HCT116 (cell line): ENCODE results near the gene CDK14. TPM values are rescaled to one million over a fixed set of nuclear protein-coding genes. Genes with fewer than 3 reads are reported as not detected.

Experiments used
- ATAC-seq: fragments of 200-7000 bp; cut with Tn5 transposase; 2 replicates; pipeline ENCODE4 v1.9.1; 2020; ENCODE audit warnings: mild to moderate bottlenecking, moderate library complexity
- BruUV-seq: library from RNA; stranded (reverse); fragments of 400-500 nt; replicated peaks from 2 replicates; lab custom pipeline; 2021; lab: Mats Ljungman, UMichigan
- CTCF ChIA-PET: fragments of 300-600 bp; sonication (Branson Sonifier 250); formaldehyde crosslinking; loops from one replicate; lab custom pipeline; 2021; ENCODE audit warnings: antibody characterized with exemption; lab: Charles Lee
- POLR2A ChIA-PET: fragments of 300-600, 350-600 bp; sonication (Branson Sonifier 250); formaldehyde crosslinking; loops from one replicate; lab custom pipeline; 2021; ENCODE audit warnings: antibody characterized with exemption; lab: Charles Lee
- RAD21 ChIA-PET, 2 experiments: fragments of 300-600 bp; sonication (Branson Sonifier 250); formaldehyde crosslinking; loops; one replicate each; lab custom pipeline; 2023; ENCODE audit warnings: low total read pairs in 2 of 2; ENCODE audit not compliant: uncharacterized antibody in 2 of 2, unreplicated experiment in 2 of 2, low non-redundant PET in 1 of 2; lab: Charles Lee
- DNase-seq: peaks from one replicate; pipeline ENCODE4 v3.0.0-alpha.2; 2010; ENCODE audit warnings: low read depth, low spot score
- H2AFZ ChIP-seq: fragments of 200-600 bp; shearing (Covaris generic), sonication (generic); 2 replicates; pipeline ENCODE4 v1.6.1; 2017; ENCODE audit warnings: low read depth, mixed run types, mixed read lengths, antibody characterized with exemption, low read length; ENCODE audit not compliant: poor library complexity, severe bottlenecking
- H3K27ac ChIP-seq: 2 replicates; pipeline ENCODE4 v1.5.1; 2012; ENCODE audit warnings: low read depth, low read length
- H3K27me3 ChIP-seq: fragments of 200-600 bp; sonication (generic); 2 replicates; pipeline ENCODE4 v1.6.1; 2016; ENCODE audit warnings: mixed run types, low read length, mixed read lengths; ENCODE audit not compliant: insufficient read depth
- H3K36me3 ChIP-seq, 2 experiments: fragments of 200-500 bp in 1 of 2; fragments of 200-600 bp in 1 of 2; sonication (Bioruptor generic) in 1 of 2; sonication (generic) in 1 of 2; 2 replicates each; pipeline versions ENCODE4 v1.5.1 to v1.6.1; 2014 to 2016; ENCODE audit warnings: low read length in 2 of 2, inconsistent platforms in 1 of 2, mixed read lengths in 1 of 2, mixed run types in 1 of 2; ENCODE audit not compliant: insufficient read depth in 2 of 2, control insufficient read depth in 1 of 2
- H3K4me1 ChIP-seq, 2 experiments: fragments of 200-600 bp in 1 of 2; sonication (generic) in 1 of 2; 2 replicates each; pipeline versions ENCODE4 v1.5.1 to v1.6.1; 2012 to 2017; ENCODE audit warnings: low read length in 2 of 2, inconsistent platforms in 1 of 2, mild to moderate bottlenecking in 1 of 2, mixed read lengths in 1 of 2, mixed run types in 1 of 2, moderate library complexity in 1 of 2; ENCODE audit not compliant: insufficient read depth in 2 of 2, control insufficient read depth in 1 of 2
- H3K4me2 ChIP-seq: fragments of 200-600 bp; sonication (generic); 2 replicates; pipeline ENCODE4 v1.6.1; 2017; ENCODE audit warnings: mixed run types, low read length, mixed read lengths
- H3K4me3 ChIP-seq, 2 experiments: fragments of 200-600 bp in 1 of 2; sonication (generic) in 1 of 2; replicated peaks in 1 of 2; 2 replicates each; pipeline ENCODE4 v1.5.1; 2011 to 2016; ENCODE audit warnings: low read length in 2 of 2, control low read depth in 1 of 2, low read depth in 1 of 2, mild to moderate bottlenecking in 1 of 2, mixed read lengths in 1 of 2, mixed run types in 1 of 2
- H3K79me2 ChIP-seq: fragments of 200-600 bp; sonication (generic); 2 replicates; pipeline ENCODE4 v1.6.1; 2017; ENCODE audit warnings: mild to moderate bottlenecking, mixed run types, low read length, moderate library complexity, mixed read lengths; ENCODE audit not compliant: insufficient read depth
- H3K9ac ChIP-seq: fragments of 200-600 bp; sonication (generic); 2 replicates; pipeline ENCODE4 v1.6.1; 2016; ENCODE audit warnings: low read length, mixed read lengths
- H3K9me2 ChIP-seq: fragments of 200-600 bp; sonication (generic), shearing (Covaris generic); 2 replicates; pipeline ENCODE4 v1.6.1; 2017; ENCODE audit warnings: mixed run types, mild to moderate bottlenecking, moderate library complexity; ENCODE audit not compliant: insufficient read depth
- H3K9me3 ChIP-seq, 2 experiments: fragments of 200-500 bp in 1 of 2; fragments of 200-600 bp in 1 of 2; sonication (Bioruptor generic) in 1 of 2; sonication (generic) in 1 of 2; 2 replicates each; pipeline ENCODE4 v1.6.1; 2014 to 2017; ENCODE audit warnings: low read length in 2 of 2, mixed read lengths in 2 of 2, inconsistent platforms in 1 of 2, low read depth in 1 of 2, mild to moderate bottlenecking in 1 of 2, mixed run types in 1 of 2, moderate library complexity in 1 of 2; ENCODE audit not compliant: control insufficient read depth in 1 of 2, insufficient read depth in 1 of 2
- H4K20me1 ChIP-seq: fragments of 200-600 bp; sonication (generic), shearing (Covaris generic); 2 replicates; pipeline ENCODE4 v1.6.1; 2017; ENCODE audit warnings: mixed run types, mild to moderate bottlenecking, moderate library complexity; ENCODE audit not compliant: insufficient read depth
- CBX3 ChIP-seq: IDR thresholded peaks from 2 replicates; pipeline ENCODE4 v1.6.1; 2012; ENCODE audit warnings: low read depth
- CEBPB ChIP-seq: IDR thresholded peaks from 2 replicates; pipeline ENCODE4 v1.6.1; 2012; ENCODE audit warnings: low read depth
- ELF1 ChIP-seq: IDR thresholded peaks from 2 replicates; pipeline ENCODE4 v1.6.1; 2012; ENCODE audit warnings: low read depth, borderline replicate concordance
- EZH2 ChIP-seq: fragments of 200-600 bp; sonication (generic); IDR thresholded peaks from 2 replicates; pipeline ENCODE4 v1.6.1; 2017; ENCODE audit warnings: antibody characterized with exemption, mixed run types
- EZH2phosphoT487 ChIP-seq: fragments of 200-600 bp; IDR thresholded peaks from 2 replicates; pipeline ENCODE4 v1.6.1; 2018; ENCODE audit warnings: antibody characterized with exemption, borderline replicate concordance
- FOSL1 ChIP-seq: IDR thresholded peaks from 2 replicates; pipeline ENCODE4 v1.6.1; 2012; ENCODE audit warnings: low read depth
- JUND ChIP-seq: IDR thresholded peaks from 2 replicates; pipeline ENCODE4 v1.6.1; 2012
- POLR2AphosphoS5 ChIP-seq: IDR thresholded peaks from 2 replicates; pipeline ENCODE4 v1.6.1; 2011; ENCODE audit warnings: mild to moderate bottlenecking, low read depth, low read length, moderate library complexity
- RAD21 ChIP-seq: IDR thresholded peaks from 2 replicates; pipeline ENCODE4 v1.6.1; 2012; ENCODE audit warnings: low read depth, mild to moderate bottlenecking
- SP1 ChIP-seq: IDR thresholded peaks from 2 replicates; pipeline ENCODE4 v1.6.1; 2012; ENCODE audit warnings: low read depth
- TCF7L2 ChIP-seq: IDR thresholded peaks from 2 replicates; pipeline ENCODE4 v1.7.0; 2011; ENCODE audit warnings: borderline replicate concordance, inconsistent platforms; ENCODE audit not compliant: insufficient read depth, insufficient read length; ENCODE audit errors: extremely low read depth
- YY1 ChIP-seq: IDR thresholded peaks from 2 replicates; pipeline ENCODE4 v1.6.1; 2011; ENCODE audit warnings: low read length, low read depth, moderate library complexity, mild to moderate bottlenecking; ENCODE audit not compliant: insufficient replicate concordance; ENCODE audit errors: extremely low read depth
- ZFX ChIP-seq: fragments of 450-650 bp; IDR thresholded peaks from 2 replicates; pipeline ENCODE4 v1.6.1; 2017
- ZNF274 ChIP-seq: fragments of 200-500 bp; sonication (Bioruptor generic); IDR thresholded peaks from 2 replicates; pipeline ENCODE4 v1.6.1; 2014; ENCODE audit warnings: mild to moderate bottlenecking, low read depth, low read length, inconsistent platforms
- intact Hi-C: fragments of 100-400 bp; cut with micrococcal nuclease; formaldehyde crosslinking; loops from 2 replicates; pipeline ENCODE4 v1.10.0; 2022
- total RNA-seq: library from RNA; stranded (reverse); gene quantifications from one replicate; pipeline ENCODE4 v1.2.1, GENCODE V29; 2021; ENCODE audit not compliant: unreplicated experiment
- TF ChIP-seq, protein P1 (sequence below): IDR thresholded peaks from 2 replicates; pipeline ENCODE4 v1.6.1; 2012
- TF ChIP-seq, protein P2 (sequence below): IDR thresholded peaks from 2 replicates; pipeline ENCODE4 v1.6.1; 2012

CDK14 gene
- total RNA-seq, 1 experiment from 2014 or later, result 10.2 TPM

GRCh38 chr7:90918303-90918702, 322.2 kb downstream of the CDK14 start:
- Histone ChIP-seq H3K9ac (no peak overlapping the region), H3K9me2 (no peaks in the 10 kb centered on the region), H3K4me2 (no peak overlapping the region), H4K20me1 (no peaks in the 10 kb centered on the region), H3K27me3 (no peaks in the 10 kb centered on the region), H3K27ac (no peak overlapping the region), H3K79me2 (no peaks in the 10 kb centered on the region), H3K4me3 (no peak overlapping the region), H2AFZ (no peak overlapping the region), H3K36me3 (no peaks in the 10 kb centered on the region), H3K4me1 (no peaks in the 10 kb centered on the region), H3K9me3 (no peaks in the 10 kb centered on the region)
- TF ChIP-seq, protein P1, sequence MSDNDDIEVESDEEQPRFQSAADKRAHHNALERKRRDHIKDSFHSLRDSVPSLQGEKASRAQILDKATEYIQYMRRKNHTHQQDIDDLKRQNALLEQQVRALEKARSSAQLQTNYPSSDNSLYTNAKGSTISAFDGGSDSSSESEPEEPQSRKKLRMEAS, result no peak
- TF ChIP-seq TCF7L2 (no peak), JUND (no peak), CEBPB (no peak), FOSL1 (no peak)
- TF ChIP-seq, protein P2, sequence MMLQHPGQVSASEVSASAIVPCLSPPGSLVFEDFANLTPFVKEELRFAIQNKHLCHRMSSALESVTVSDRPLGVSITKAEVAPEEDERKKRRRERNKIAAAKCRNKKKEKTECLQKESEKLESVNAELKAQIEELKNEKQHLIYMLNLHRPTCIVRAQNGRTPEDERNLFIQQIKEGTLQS, result no peak
- ChIA-PET CTCF (no interaction called here), POLR2A (no interaction called here), RAD21 (no interaction called here)
- ATAC-seq (no peak), DNase-seq (no peak)
- intact Hi-C loops, result no loop called here
- no TSS peak for BruUV-seq

- Histone ChIP-seq H3K4me1 (no peaks in the 10 kb centered on the region), H3K36me3 (no peaks in the 10 kb centered on the region), H3K9me2 (no peaks in the 10 kb centered on the region), H3K27me3 (no peaks in the 10 kb centered on the region), H3K4me2 (no peak overlapping the region), H3K27ac (no peak overlapping the region), H3K9ac (no peak overlapping the region), H3K79me2 (no peaks in the 10 kb centered on the region), H2AFZ (no peak overlapping the region), H3K4me3 (no peak overlapping the region)
- ChIA-PET CTCF (interaction anchor here (1.7 kb wide), 1 partner anchor 9 kb away, joined by 7 read pairs; no protein-coding TSS in a partner anchor), RAD21 (no interaction called here), POLR2A (interaction anchor here (1.1 kb wide), 1 partner anchor 9 kb away, joined by 3 read pairs; no protein-coding TSS in a partner anchor)
- DNase-seq, result no peak
- ATAC-seq, result no peak
- no peak for TF ChIP-seq EZH2
- TF ChIP-seq ZNF274, result no peak
- TF ChIP-seq YY1, result no peak
- no peak for TF ChIP-seq ELF1
- no peak for TF ChIP-seq EZH2phosphoT487
- no peak for TF ChIP-seq SP1
- TF ChIP-seq, protein P1, result no peak
- TF ChIP-seq, protein P2, result no peak
- no peak for TF ChIP-seq FOSL1
- TF ChIP-seq TCF7L2, result no peak
- TF ChIP-seq POLR2AphosphoS5, result no peak
- no peak for TF ChIP-seq RAD21
- TF ChIP-seq ZFX, result no peak
- TF ChIP-seq CBX3, result no peak
- TF ChIP-seq, all 23 proteins: peak for 0
- no TSS peak for BruUV-seq
- H3K9me3 ChIP-seq, result no peaks in the 10 kb centered on the region
- intact Hi-C loops, result no loop called here
- no peaks in the 10 kb centered on the region for H4K20me1 ChIP-seq
Observed at GRCh38 chr7:90919816-90920215, 323.7 kb downstream of the CDK14 start.
